CD14-positive monocyte (primary cell): ENCODE measurements around the gene GC. TPM values are rescaled to one million over a fixed set of nuclear protein-coding genes. Genes with fewer than 3 reads are reported as not detected.
"Not testable (repeated sequence)": the region's sequence is repeated elsewhere in the genome, so short reads cannot be mapped to it uniquely, and the experiment has no call there.

Source experiments
- DNase-seq, 3 donors: peaks; one replicate each; pipeline ENCODE4 v3.0.0-alpha.2; 2011 to 2022
- H2AFZ ChIP-seq: 2 replicates; pipeline ENCODE4 v1.6.0; 2012; ENCODE audit warnings: mild to moderate bottlenecking, low read depth, low read length, inconsistent platforms; ENCODE audit not compliant: insufficient read depth, poor library complexity, severe bottlenecking
- H3K27ac ChIP-seq, 2 donors: 1 replicate in 1 of 2; 2 replicates in 1 of 2; pipeline ENCODE4 v1.5.1; 2012 to 2013; ENCODE audit warnings: low read length in 2 of 2, control low read depth in 1 of 2, inconsistent platforms in 1 of 2, low read depth in 1 of 2, mild to moderate bottlenecking in 1 of 2
- H3K27me3 ChIP-seq, 2 donors: one replicate each; pipeline versions ENCODE4 v1.6.0 to v1.6.1; 2011 to 2013; ENCODE audit warnings: low read length in 2 of 2; ENCODE audit not compliant: control insufficient read depth in 2 of 2, insufficient read depth in 2 of 2
- H3K36me3 ChIP-seq, 2 donors: replicated peaks in 1 of 2; 1 replicate in 1 of 2; 2 replicates in 1 of 2; pipeline versions ENCODE4 v1.5.1 to v1.6.1; 2012 to 2013; ENCODE audit warnings: low read length in 2 of 2, control low read depth in 1 of 2, inconsistent platforms in 1 of 2, mild to moderate bottlenecking in 1 of 2; ENCODE audit not compliant: insufficient read depth in 2 of 2, control insufficient read depth in 1 of 2
- H3K4me1 ChIP-seq, 2 donors: 1 replicate in 1 of 2; 2 replicates in 1 of 2; pipeline versions ENCODE4 v1.5.1 to v1.6.1; 2012 to 2013; ENCODE audit warnings: low read length in 2 of 2, control low read depth in 1 of 2, inconsistent platforms in 1 of 2, mild to moderate bottlenecking in 1 of 2, moderate library complexity in 1 of 2; ENCODE audit not compliant: insufficient read depth in 2 of 2, control insufficient read depth in 1 of 2
- H3K4me2 ChIP-seq: replicated peaks from 2 replicates; pipeline ENCODE3; 2012; ENCODE audit warnings: low read length, moderate library complexity, mild to moderate bottlenecking; ENCODE audit not compliant: poor library complexity, severe bottlenecking; ENCODE audit errors: extremely low read depth
- H3K4me3 ChIP-seq, 3 experiments: fragments of 200-600 bp in 1 of 3; sonication (generic) in 1 of 3; replicated peaks in 1 of 3; 1 replicate in 2 of 3; 2 replicates in 1 of 3; pipeline ENCODE4 v1.5.1; 2011 to 2013; ENCODE audit warnings: low read length in 3 of 3, mild to moderate bottlenecking in 3 of 3, control low read depth in 2 of 3, low read depth in 2 of 3, inconsistent platforms in 1 of 3, moderate library complexity in 1 of 3
- H3K79me2 ChIP-seq: 2 replicates; pipeline ENCODE4 v1.6.0; 2012; ENCODE audit warnings: mild to moderate bottlenecking, control low read depth, inconsistent platforms, low read length, moderate library complexity; ENCODE audit not compliant: insufficient read depth
- H3K9ac ChIP-seq: 2 replicates; pipeline ENCODE4 v1.6.0; 2017; ENCODE audit warnings: low read length, mild to moderate bottlenecking; ENCODE audit not compliant: insufficient read depth, poor library complexity, severe bottlenecking
- H3K9me3 ChIP-seq, 2 donors: replicated peaks in 1 of 2; 1 replicate in 1 of 2; 2 replicates in 1 of 2; pipeline versions ENCODE4 v1.5.1 to v1.6.1; 2012 to 2013; ENCODE audit warnings: low read length in 2 of 2, control low read depth in 1 of 2; ENCODE audit not compliant: control insufficient read depth in 1 of 2, insufficient read depth in 1 of 2
- H4K20me1 ChIP-seq: 2 replicates; pipeline ENCODE4 v1.6.0; 2012; ENCODE audit warnings: mild to moderate bottlenecking, low read length, control low read depth, moderate library complexity; ENCODE audit not compliant: insufficient read depth
- H3K27ac Mint-ChIP-seq, 7 donors: one replicate each; pipeline ENCODE4 v1.8.0; 2020; ENCODE audit warnings: mild to moderate bottlenecking in 7 of 7, mixed read lengths in 7 of 7, moderate library complexity in 6 of 7, inconsistent platforms in 2 of 7
- H3K27me3 Mint-ChIP-seq, 3 donors: one replicate each; pipeline ENCODE4 v1.8.0; 2021 to 2022; ENCODE audit warnings: low read depth in 3 of 3, mild to moderate bottlenecking in 3 of 3, mixed read lengths in 3 of 3, moderate library complexity in 3 of 3, inconsistent platforms in 1 of 3
- H3K36me3 Mint-ChIP-seq, 2 donors: one replicate each; pipeline ENCODE4 v1.8.0; 2020; ENCODE audit warnings: mixed read lengths in 2 of 2, inconsistent platforms in 1 of 2, mild to moderate bottlenecking in 1 of 2
- H3K4me1 Mint-ChIP-seq: one replicate; pipeline ENCODE4 v1.8.0; 2020; ENCODE audit warnings: mild to moderate bottlenecking, mixed read lengths
- H3K4me3 Mint-ChIP-seq, 2 donors: one replicate each; pipeline ENCODE4 v1.8.0; 2020; ENCODE audit warnings: mild to moderate bottlenecking in 2 of 2, mixed read lengths in 2 of 2, moderate library complexity in 1 of 2
- H3K9me3 Mint-ChIP-seq, 7 donors: one replicate each; pipeline ENCODE4 v1.8.0; 2020 to 2022; ENCODE audit warnings: mixed read lengths in 7 of 7, mild to moderate bottlenecking in 6 of 7, moderate library complexity in 6 of 7, inconsistent platforms in 2 of 7
- CTCF ChIP-seq: fragments of 200-600 bp; IDR thresholded peaks from one replicate; pipeline ENCODE4 v1.8.0; 2022; ENCODE audit warnings: antibody characterized with exemption, mild to moderate bottlenecking
- WGBS: methylation state at CpG from one replicate; pipeline ENCODE4 v1.1.5; 2013; ENCODE audit warnings: missing lambda C conversion rate; ENCODE audit not compliant: insufficient coverage; 5-methylcytosine and 5-hydroxymethylcytosine counted together
- intact Hi-C, 2 donors: fragments of 100-400 bp; cut with micrococcal nuclease; formaldehyde crosslinking; loops; one replicate each; pipeline versions ENCODE4 v1.15.0 to v1.15.1; 2023
- polyA plus RNA-seq, 3 donors: library from polyadenylated mRNA; depleted of rRNA in 1 of 3; unstranded in 2 of 3; stranded (reverse) in 1 of 3; fragments of 300-500 nt in 2 of 3; fragments of >200 nt in 1 of 3; fragmentation: Illumina TruSeq in 2 of 3; gene quantifications; 1 replicate in 2 of 3; 2 replicates in 1 of 3; pipeline ENCODE4 v1.2.3, GENCODE V29; 2012 to 2021

Gene GC
- polyA plus RNA-seq, 3 donors: not detected

DNA sequence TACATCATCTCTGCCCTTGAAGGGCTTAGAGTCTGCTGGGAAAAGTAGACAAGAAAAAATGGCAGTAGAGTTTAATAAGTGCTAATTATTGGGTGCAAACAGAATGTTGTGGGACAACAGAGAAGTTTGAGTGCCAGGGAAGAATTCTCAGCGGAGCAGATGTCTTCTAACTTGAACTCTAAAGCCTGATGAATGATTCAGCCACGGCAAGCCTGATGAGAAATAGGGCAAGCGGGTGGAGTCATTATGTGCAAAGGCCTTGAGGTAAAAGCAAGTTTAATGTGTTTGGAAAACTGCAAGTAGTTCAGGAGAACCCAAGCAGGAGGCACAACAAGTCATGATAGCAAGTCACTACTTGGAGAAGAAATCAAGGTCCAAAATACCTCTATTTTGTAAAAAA, 37.5 kb downstream of the GC start:
- Histone ChIP-seq H3K9me3 (no peaks in the 10 kb centered on the region), H3K36me3 (no peaks in the 10 kb centered on the region), H3K4me2 (no peak overlapping the region), H3K9ac (no peak overlapping the region), H3K27me3 (no peaks in the 10 kb centered on the region), H3K79me2 (no peaks in the 10 kb centered on the region), H3K4me1 (no peaks in the 10 kb centered on the region), H3K4me3 (no peak overlapping the region), H4K20me1 (no peaks in the 10 kb centered on the region), H3K27ac (no peak overlapping the region), H2AFZ (no peak overlapping the region)
- WGBS: 91% methylated on average over 1 of the region's 3 CpGs
- H3K4me3 Mint-ChIP-seq: no peak overlapping the region
- no peak for DNase-seq
- H3K27me3 Mint-ChIP-seq: peaks cover 0 to 4% (median 3%) of the 10 kb centered on the region in 3 donors
- H3K4me1 Mint-ChIP-seq: no peaks in the 10 kb centered on the region
- intact Hi-C loops: no loop called here
- no peak overlapping the region for H3K27ac Mint-ChIP-seq
- no peak for TF ChIP-seq CTCF
- no peaks in the 10 kb centered on the region for H3K36me3 Mint-ChIP-seq
- peaks cover 0 to 6% (median 0%) of the 10 kb centered on the region in 7 donors for H3K9me3 Mint-ChIP-seq

- H3K4me3 Mint-ChIP-seq, H3K79me2 ChIP-seq, H3K4me2 ChIP-seq, H3K27ac Mint-ChIP-seq, H3K4me3 ChIP-seq, H4K20me1 ChIP-seq, H3K36me3 Mint-ChIP-seq, H3K4me1 ChIP-seq, H2AFZ ChIP-seq, DNase-seq, H3K36me3 ChIP-seq, H3K4me1 Mint-ChIP-seq, intact Hi-C loops, H3K9me3 ChIP-seq, H3K27ac ChIP-seq, H3K27me3 Mint-ChIP-seq, H3K27me3 ChIP-seq, H3K9ac ChIP-seq: not testable (repeated sequence)
- WGBS: no CpG with 5 or more reads among the region's 2 CpGs
- H3K9me3 Mint-ChIP-seq: peaks cover 1 to 17% (median 9%) of the 10 kb centered on the region in 7 donors
Observed at GRCh38 chr4:71738782-71739181, 45.1 kb downstream of the GC start.
